Measurements from ENCODE around the gene EEF1A2.

The EEF1A2 gene

DNA sequence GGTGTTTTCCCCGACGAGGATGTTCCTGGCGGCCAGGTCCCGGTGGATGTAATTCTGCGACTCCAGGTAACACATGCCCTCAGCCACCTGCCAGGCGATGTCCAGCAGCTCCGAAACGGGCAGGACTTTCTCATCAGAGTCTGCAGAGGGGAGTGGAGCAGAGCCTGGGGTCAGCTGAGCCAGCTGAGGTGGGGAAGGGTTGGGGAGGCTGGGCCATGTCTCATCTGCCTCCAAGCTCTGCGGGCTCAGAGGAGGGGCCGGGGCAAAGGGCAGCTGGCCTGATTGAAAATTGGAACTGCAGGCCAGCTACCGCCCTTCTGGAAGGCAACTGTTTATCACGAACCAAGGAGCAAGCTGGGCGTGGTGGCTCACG, 31.9 kb upstream of the EEF1A2 start:
- TF ChIP-seq, protein P1, sequence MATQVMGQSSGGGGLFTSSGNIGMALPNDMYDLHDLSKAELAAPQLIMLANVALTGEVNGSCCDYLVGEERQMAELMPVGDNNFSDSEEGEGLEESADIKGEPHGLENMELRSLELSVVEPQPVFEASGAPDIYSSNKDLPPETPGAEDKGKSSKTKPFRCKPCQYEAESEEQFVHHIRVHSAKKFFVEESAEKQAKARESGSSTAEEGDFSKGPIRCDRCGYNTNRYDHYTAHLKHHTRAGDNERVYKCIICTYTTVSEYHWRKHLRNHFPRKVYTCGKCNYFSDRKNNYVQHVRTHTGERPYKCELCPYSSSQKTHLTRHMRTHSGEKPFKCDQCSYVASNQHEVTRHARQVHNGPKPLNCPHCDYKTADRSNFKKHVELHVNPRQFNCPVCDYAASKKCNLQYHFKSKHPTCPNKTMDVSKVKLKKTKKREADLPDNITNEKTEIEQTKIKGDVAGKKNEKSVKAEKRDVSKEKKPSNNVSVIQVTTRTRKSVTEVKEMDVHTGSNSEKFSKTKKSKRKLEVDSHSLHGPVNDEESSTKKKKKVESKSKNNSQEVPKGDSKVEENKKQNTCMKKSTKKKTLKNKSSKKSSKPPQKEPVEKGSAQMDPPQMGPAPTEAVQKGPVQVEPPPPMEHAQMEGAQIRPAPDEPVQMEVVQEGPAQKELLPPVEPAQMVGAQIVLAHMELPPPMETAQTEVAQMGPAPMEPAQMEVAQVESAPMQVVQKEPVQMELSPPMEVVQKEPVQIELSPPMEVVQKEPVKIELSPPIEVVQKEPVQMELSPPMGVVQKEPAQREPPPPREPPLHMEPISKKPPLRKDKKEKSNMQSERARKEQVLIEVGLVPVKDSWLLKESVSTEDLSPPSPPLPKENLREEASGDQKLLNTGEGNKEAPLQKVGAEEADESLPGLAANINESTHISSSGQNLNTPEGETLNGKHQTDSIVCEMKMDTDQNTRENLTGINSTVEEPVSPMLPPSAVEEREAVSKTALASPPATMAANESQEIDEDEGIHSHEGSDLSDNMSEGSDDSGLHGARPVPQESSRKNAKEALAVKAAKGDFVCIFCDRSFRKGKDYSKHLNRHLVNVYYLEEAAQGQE (IDR thresholded peaks at IDR 0.05; ENCODE audit: insufficient read depth in 1 of 2, low read depth in 2 of 2, low read length in 2 of 2): no peak
- TF ChIP-seq FOXP2 (optimal IDR thresholded peaks at IDR 0.05; ENCODE audit: borderline replicate concordance, extremely low read depth, extremely low read length, insufficient read depth): no peak
- no peak for TF ChIP-seq TAF1 (IDR thresholded peaks at IDR 0.05; ENCODE audit: borderline replicate concordance, insufficient read depth, low read length)
- TF ChIP-seq POLR2AphosphoS5 (IDR thresholded peaks at IDR 0.05; ENCODE audit: low read depth, low read length): no peak
- no peak for TF ChIP-seq SIN3A (IDR thresholded peaks at IDR 0.05; ENCODE audit: borderline replicate concordance, insufficient read depth, low read length)

DNA sequence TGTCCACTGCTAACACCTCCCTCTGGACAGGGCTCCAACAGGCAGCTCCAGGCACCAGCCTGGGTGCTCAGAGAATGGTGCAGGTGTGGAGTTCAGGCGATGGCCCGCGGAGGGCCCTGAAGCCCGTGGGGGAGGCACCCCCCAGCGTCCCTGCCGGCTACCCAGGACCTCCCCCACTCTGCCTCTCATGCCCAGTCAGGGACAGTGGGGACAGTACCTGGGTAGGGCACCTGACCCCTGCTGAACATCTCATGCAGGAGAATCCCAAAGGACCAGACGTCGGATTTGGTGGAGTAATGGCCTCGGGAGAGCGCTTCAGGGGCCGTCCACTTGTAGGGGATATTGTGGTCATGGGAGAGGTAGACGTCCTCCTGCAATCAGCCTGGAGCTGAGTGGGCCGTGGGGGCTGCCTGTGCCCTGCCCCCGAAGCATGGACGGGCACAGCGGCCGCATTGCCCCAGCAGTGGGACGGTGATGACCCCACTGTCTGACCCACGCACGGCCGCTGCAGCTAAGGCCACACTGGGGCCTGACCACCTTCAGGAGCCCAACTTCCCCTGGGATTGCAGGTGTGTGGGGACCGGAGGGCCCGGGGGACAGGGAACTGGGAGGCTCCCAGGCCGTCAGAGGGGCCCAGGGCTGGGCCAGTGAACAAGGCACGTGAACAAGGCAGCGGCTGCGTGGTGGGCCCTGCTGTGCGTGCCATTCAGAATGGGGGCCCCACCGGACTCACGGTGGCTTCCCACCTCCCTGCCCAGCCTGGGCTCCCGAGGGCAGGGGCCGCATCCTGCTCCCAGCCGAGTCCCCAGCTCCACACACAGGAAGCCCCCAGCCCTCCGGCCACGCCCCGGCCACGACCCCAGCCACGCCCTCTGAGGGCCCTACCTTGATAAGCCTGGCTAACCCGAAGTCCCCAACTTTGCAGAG, 31.2 kb upstream of the EEF1A2 start:
- no peak for TF ChIP-seq POLR2AphosphoS5 (IDR thresholded peaks at IDR 0.05; ENCODE audit: low read depth, low read length)
- TF ChIP-seq SIN3A (IDR thresholded peaks at IDR 0.05; ENCODE audit: borderline replicate concordance, insufficient read depth, low read length): no peak
- no peak for TF ChIP-seq FOXP2 (optimal IDR thresholded peaks at IDR 0.05; ENCODE audit: borderline replicate concordance, extremely low read depth, extremely low read length, insufficient read depth)

DNA sequence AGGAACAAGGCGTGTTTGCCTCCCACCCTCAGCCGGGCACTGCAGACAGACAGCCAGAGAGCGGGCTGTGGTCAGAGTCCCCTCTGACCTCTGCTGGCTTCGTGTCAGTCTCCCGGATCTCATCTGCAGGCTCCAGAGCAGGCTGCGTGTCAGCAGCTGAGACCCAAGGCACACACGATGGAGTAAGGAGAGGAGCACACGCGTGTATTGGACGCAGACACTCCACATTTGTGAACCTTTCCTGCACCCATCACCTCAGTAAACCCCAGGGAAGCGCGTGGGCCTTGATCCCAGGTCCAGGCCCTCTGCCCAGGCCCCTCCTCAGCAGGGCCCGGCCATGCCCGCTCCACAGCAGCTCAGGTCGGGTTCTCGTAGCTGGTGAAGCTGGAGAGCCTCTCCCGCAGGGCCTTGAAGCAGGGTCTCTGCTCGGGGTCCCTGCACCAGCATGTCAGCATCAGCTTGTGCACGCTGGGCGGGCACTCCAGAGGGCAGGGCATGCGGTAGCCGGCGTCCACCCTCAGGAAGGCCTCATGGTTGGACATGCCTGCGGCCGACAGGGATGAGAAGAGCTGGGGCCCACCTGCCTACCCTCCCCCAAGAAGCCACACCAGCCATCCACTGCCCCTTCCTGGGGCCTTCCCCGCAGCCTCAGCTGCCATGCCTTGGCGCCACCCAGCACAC, 30.4 kb upstream of the EEF1A2 start:
- TF ChIP-seq SIN3A (IDR thresholded peaks at IDR 0.05; ENCODE audit: borderline replicate concordance, insufficient read depth, low read length): no peak
- no peak for TF ChIP-seq TAF1 (IDR thresholded peaks at IDR 0.05; ENCODE audit: borderline replicate concordance, insufficient read depth, low read length)
- no peak for TF ChIP-seq FOXP2 (optimal IDR thresholded peaks at IDR 0.05; ENCODE audit: borderline replicate concordance, extremely low read depth, extremely low read length, insufficient read depth)
- TF ChIP-seq POLR2AphosphoS5 (IDR thresholded peaks at IDR 0.05; ENCODE audit: low read depth, low read length): no peak
- TF ChIP-seq, protein P1 (IDR thresholded peaks at IDR 0.05; ENCODE audit: insufficient read depth in 1 of 2, low read depth in 2 of 2, low read length in 2 of 2): no peak

DNA sequence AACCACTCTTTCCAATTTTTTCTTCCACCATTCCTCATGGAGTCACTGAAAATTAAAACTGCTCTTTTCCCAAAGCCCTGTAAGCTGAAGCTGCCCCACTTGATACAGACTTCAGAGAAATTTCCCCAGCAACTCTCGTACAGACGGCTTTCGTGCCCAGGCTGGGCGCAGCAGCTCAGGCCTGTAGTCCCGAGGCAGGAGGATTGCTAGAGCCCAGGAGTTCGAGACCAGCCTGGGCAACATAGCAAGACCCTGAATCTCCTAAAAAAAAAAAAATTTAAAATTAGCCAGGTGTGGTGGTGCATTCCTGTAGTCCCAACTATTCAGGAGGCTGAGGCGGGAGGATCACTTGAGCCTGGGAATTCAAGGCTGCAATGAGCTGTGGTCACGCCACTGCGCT, 28.3 kb upstream of the EEF1A2 start:
- TF ChIP-seq TAF1 (IDR thresholded peaks at IDR 0.05; ENCODE audit: borderline replicate concordance, insufficient read depth, low read length): no peak
- TF ChIP-seq, protein P1 (IDR thresholded peaks at IDR 0.05; ENCODE audit: insufficient read depth in 1 of 2, low read depth in 2 of 2, low read length in 2 of 2): no peak
- TF ChIP-seq POLR2AphosphoS5 (IDR thresholded peaks at IDR 0.05; ENCODE audit: low read depth, low read length): no peak
- TF ChIP-seq FOXP2 (optimal IDR thresholded peaks at IDR 0.05; ENCODE audit: borderline replicate concordance, extremely low read depth, extremely low read length, insufficient read depth): no peak
- TF ChIP-seq SIN3A (IDR thresholded peaks at IDR 0.05; ENCODE audit: borderline replicate concordance, insufficient read depth, low read length): no peak

DNA sequence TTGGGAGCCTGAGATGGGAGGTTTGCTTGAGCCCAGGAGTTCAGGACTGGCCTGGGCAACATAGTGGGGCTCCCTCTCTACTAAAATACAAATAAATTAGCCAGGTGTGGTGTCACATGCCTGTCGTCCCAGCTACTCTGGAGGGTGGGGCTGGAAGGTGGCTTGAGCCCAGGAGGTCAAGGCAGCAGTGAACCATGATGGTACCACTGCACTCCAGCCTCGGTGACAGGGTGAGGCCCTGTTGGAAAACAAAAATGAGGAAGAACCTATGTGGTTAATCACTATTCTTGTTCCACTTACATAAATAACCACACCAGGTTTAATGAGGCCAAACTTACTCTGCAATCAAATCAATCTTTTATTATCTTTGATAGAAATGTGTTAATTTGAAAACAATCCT, 27.1 kb upstream of the EEF1A2 start:
- no peak for TF ChIP-seq FOXP2 (optimal IDR thresholded peaks at IDR 0.05; ENCODE audit: borderline replicate concordance, extremely low read depth, extremely low read length, insufficient read depth)
- TF ChIP-seq SIN3A (IDR thresholded peaks at IDR 0.05; ENCODE audit: borderline replicate concordance, insufficient read depth, low read length): no peak
- TF ChIP-seq TAF1 (IDR thresholded peaks at IDR 0.05; ENCODE audit: borderline replicate concordance, insufficient read depth, low read length): no peak
- no peak for TF ChIP-seq POLR2AphosphoS5 (IDR thresholded peaks at IDR 0.05; ENCODE audit: low read depth, low read length)
- TF ChIP-seq, protein P1 (IDR thresholded peaks at IDR 0.05; ENCODE audit: insufficient read depth in 1 of 2, low read depth in 2 of 2, low read length in 2 of 2): no peak
